Measurements from ENCODE around the gene SMIM14. TPM values are rescaled to one million over a fixed set of nuclear protein-coding genes. Genes with fewer than 3 reads are reported as not detected.

The SMIM14 gene
- total and polyA plus RNA-seq, 2 of the 8 experiments (the other 6 are each of a cell fraction or from before 2014, with no cell fraction given): 29.1 to 31.0 TPM

GRCh38 chr4:39627413-39627812 lies 11.3 kb downstream of the SMIM14 start (continued):
- TF ChIP-seq CHD7 (IDR thresholded peaks at IDR 0.05; ENCODE audit: insufficient replicate concordance, low read length): no peak
- no peak for TF ChIP-seq GABPA (IDR thresholded peaks at IDR 0.05; ENCODE audit: borderline replicate concordance, insufficient read depth, low read length)
- TF ChIP-seq CTCF (IDR thresholded peaks at IDR 0.05; ENCODE audit: control extremely low read depth in 1 of 3, insufficient read depth in 1 of 3, low read depth in 1 of 3, low read length in 3 of 3): no peak
- no peak for TF ChIP-seq KDM1A (IDR thresholded peaks at IDR 0.05; ENCODE audit: borderline replicate concordance, low read length)
- no peak for TF ChIP-seq HDAC6 (IDR thresholded peaks at IDR 0.05; ENCODE audit: low read depth, low read length)
- TF ChIP-seq TCF12 (IDR thresholded peaks at IDR 0.05; ENCODE audit: low read depth, low read length): no peak
- TF ChIP-seq CBX8 (IDR thresholded peaks at IDR 0.05; ENCODE audit: borderline replicate concordance, low read depth, low read length): no peak
- no peak for TF ChIP-seq NANOG (IDR thresholded peaks at IDR 0.05; ENCODE audit: insufficient read depth, low read depth, low read length, poor library complexity, severe bottlenecking)
- no peak for TF ChIP-seq POU5F1 (IDR thresholded peaks at IDR 0.05; ENCODE audit: low read depth, low read length)
